HEK293T (cell line): ENCODE results near the gene SLC16A12.

ENCODE experiments used
- ARNT ChIP-seq: fragments of 450-650 bp; IDR thresholded peaks from 2 replicates; pipeline ENCODE4 v1.6.1; 2017; ENCODE audit warnings: mild to moderate bottlenecking
- BHLHE40 ChIP-seq: fragments of 450-650 bp; IDR thresholded peaks from 2 replicates; pipeline ENCODE4 v1.6.1; 2016; ENCODE audit warnings: mild to moderate bottlenecking, moderate library complexity, borderline replicate concordance
- ELF4 ChIP-seq: fragments of 450-650 bp; IDR thresholded peaks from 2 replicates; pipeline ENCODE4 v1.6.1; 2017; ENCODE audit warnings: antibody characterized with exemption
- FOXA1 ChIP-seq: fragments of 450-650 bp; IDR thresholded peaks from 2 replicates; pipeline ENCODE4 v1.6.1; 2016; ENCODE audit warnings: mild to moderate bottlenecking
- FOXK2 ChIP-seq: fragments of 450-650 bp; IDR thresholded peaks from 2 replicates; pipeline ENCODE4 v1.6.1; 2016; ENCODE audit warnings: mild to moderate bottlenecking
- FOXM1 ChIP-seq: fragments of 450-650 bp; IDR thresholded peaks from 2 replicates; pipeline ENCODE4 v1.6.1; 2017; ENCODE audit warnings: mild to moderate bottlenecking, borderline replicate concordance
- HDGF ChIP-seq: fragments of 450-650 bp; IDR thresholded peaks from 2 replicates; pipeline ENCODE4 v1.6.1; 2017; ENCODE audit warnings: antibody characterized with exemption, borderline replicate concordance
- LEF1 ChIP-seq: fragments of 450-650 bp; IDR thresholded peaks from 2 replicates; pipeline ENCODE4 v1.6.1; 2017; ENCODE audit warnings: mild to moderate bottlenecking, borderline replicate concordance
- NFRKB ChIP-seq: fragments of 450-650 bp; IDR thresholded peaks from 2 replicates; pipeline ENCODE4 v1.6.1; 2016; ENCODE audit warnings: mild to moderate bottlenecking, moderate library complexity
- SP1 ChIP-seq: fragments of 450-650 bp; IDR thresholded peaks from 2 replicates; pipeline ENCODE4 v1.6.1; 2017
- SUZ12 ChIP-seq: fragments of 450-650 bp; IDR thresholded peaks from 2 replicates; pipeline ENCODE4 v1.6.1; 2016; ENCODE audit warnings: mild to moderate bottlenecking
- TARDBP ChIP-seq: fragments of 450-650 bp; IDR thresholded peaks from 2 replicates; pipeline ENCODE4 v1.6.1; 2016
- TF ChIP-seq, protein P1 (sequence below): fragments of 450-650 bp; IDR thresholded peaks from 2 replicates; pipeline ENCODE4 v1.6.1; 2016

DNA sequence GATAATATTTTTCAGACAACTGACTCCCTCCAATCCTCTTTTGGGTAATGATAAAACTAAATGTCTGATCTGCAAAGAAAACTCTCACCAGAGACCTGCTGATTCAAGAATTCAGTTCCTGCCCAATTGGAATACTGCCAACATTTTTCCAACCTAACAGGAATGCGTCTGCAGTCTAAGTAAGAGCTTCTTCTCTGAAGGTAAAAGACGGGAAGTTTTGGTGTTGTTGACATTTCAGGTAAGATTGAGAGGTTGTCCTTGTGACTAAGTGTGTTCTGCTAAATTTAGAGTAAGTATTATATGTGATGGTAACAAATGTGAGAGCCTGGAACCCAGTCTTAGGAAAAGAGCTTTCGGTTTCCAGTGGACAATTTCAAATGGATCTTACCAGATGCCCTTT is 103.4 kb downstream of the SLC16A12 start:
- TF ChIP-seq FOXM1, result no peak
- TF ChIP-seq TARDBP, result no peak
- TF ChIP-seq FOXA1, result no peak
- TF ChIP-seq BHLHE40, result no peak
- no peak for TF ChIP-seq ELF4
- no peak for TF ChIP-seq FOXK2
- no peak for TF ChIP-seq SP1
- TF ChIP-seq ARNT, result no peak
- TF ChIP-seq SUZ12, result no peak
- TF ChIP-seq, protein P1, sequence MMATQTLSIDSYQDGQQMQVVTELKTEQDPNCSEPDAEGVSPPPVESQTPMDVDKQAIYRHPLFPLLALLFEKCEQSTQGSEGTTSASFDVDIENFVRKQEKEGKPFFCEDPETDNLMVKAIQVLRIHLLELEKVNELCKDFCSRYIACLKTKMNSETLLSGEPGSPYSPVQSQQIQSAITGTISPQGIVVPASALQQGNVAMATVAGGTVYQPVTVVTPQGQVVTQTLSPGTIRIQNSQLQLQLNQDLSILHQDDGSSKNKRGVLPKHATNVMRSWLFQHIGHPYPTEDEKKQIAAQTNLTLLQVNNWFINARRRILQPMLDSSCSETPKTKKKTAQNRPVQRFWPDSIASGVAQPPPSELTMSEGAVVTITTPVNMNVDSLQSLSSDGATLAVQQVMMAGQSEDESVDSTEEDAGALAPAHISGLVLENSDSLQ, result no peak
- no peak for TF ChIP-seq LEF1
- no peak for TF ChIP-seq NFRKB
- no peak for TF ChIP-seq HDGF
